NOMO-1 (cell line): Measurements from ENCODE around the gene SLC4A1.
A peak's percentile ranks its signal among the peaks of the same experiment; 100 is the strongest.
"Not testable (repeated sequence)": the region's sequence is repeated elsewhere in the genome, so short reads cannot be mapped to it uniquely, and the experiment has no call there.

Experiments
- DNase-seq, 2 experiments: peaks; one replicate each; lab custom pipeline; 2025; ENCODE audit not compliant: unreplicated experiment in 2 of 2; lab: John Stamatoyannopoulos, UW

SLC4A1 gene

GRCh38 chr17:44257815-44258760 lies 9.8 kb downstream of the SLC4A1 start:
- no peak for DNase-seq

- DNase-seq, result no peak
These were observed 11.3 kb downstream of the SLC4A1 start for GRCh38 chr17:44256671-44257070.

- DNase-seq, result no peak
These were observed 12.0 kb downstream of the SLC4A1 start for GRCh38 chr17:44255915-44256314.

GRCh38 chr17:44254361-44255095 lies 13.4 kb downstream of the SLC4A1 start:
- DNase-seq, result no peak

DNA sequence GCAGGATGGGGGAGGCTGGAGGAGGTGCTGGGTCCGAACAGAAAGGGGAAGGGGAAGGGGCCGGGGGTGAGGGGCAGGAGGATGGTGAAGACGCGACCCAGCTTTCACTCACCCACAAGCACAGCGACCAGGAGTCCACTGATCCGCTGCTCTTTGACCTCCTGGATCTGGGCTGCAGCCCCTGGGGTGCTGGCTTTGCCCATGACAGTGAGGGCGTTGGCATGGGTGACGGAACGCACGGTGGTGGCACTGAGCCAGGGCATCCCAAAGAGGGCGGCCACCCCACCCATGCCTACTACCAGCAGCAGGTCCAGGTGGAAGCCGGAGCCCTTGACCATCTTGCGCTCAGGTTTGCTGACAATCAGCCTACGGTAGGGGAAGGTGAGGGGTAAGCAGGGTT lies 14.9 kb downstream of the SLC4A1 start:
- DNase-seq, result no peak

DNA sequence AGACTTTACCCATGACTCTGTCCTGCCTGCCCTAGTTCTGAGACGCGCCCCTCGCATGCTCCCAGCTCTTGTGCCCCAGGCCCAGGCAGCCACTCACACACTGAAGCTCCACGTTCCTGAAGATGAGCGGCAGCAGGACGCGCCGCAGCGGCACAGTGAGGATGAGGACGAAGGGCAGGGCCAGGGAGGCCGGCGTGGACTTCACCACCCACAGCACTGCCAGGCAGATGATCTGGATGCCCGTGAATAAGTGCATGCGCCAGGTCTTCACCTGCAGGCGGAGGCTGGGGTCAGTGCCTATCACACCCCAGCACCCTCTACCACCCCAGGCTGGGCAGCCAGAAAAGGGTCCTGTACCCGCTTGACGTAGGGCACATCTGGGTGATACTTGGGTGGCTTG lies 16.9 kb downstream of the SLC4A1 start:
- DNase-seq, result no peak

GRCh38 chr17:44249501-44250246 lies 18.3 kb downstream of the SLC4A1 start:
- no peak for DNase-seq

DNA sequence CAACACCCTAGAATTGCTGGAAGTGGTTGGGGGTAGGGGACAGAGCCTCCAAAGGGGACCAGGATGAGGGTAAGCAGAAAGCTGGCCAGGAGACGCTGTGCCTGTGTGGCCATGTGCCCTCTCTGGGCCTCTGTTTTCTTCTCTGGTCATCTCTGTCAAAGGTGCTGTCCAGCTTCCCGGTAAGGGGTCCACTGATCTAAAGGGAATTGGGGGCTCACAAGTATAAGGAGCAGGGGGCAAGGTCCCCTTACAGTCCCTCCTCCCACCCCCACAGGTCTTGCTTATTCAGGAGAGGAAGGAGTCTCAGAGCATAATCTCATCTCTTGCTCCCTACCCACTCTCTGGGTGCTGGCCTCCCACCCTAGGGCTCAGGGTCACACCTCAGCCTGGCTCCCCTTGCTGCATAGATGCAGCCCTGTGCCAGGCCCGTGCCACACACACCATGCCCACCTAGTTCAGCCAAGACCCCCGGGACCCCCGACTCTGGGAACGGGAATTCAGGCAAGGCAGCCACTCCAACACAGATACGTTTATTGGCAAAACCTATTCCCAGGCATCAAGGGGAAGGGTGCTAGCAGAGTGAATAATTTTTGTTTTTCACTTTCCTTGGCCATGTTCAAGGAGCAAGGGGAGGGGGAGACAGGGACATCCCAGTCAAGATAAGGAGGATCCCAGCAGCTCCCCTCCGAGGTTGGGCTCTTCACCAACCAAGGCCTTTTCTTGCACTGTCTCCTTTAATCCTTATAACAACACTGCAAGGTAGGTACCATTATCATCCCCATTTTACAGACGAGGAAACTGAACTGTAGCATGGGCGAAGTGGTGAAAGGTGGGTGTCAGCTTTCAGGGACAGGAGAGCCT lies 19.8 kb downstream of the SLC4A1 start:
- no peak for DNase-seq

- DNase-seq, result no peak
These were observed 20.5 kb downstream of the SLC4A1 start for GRCh38 chr17:44247440-44247841.

GRCh38 chr17:44241106-44241624 lies 26.8 kb downstream of the SLC4A1 start:
- peak; percentile 71 to 84 for DNase-seq

GRCh38 chr17:44237886-44238285 lies 30.0 kb downstream of the SLC4A1 start:
- DNase-seq, result not testable (repeated sequence)

- DNase-seq, result no peak
These were observed 31.4 kb downstream of the SLC4A1 start for GRCh38 chr17:44236444-44236991.

- DNase-seq, result no peak
These were observed 32.4 kb downstream of the SLC4A1 start for GRCh38 chr17:44235583-44235936.

GRCh38 chr17:44233582-44233981 lies 34.4 kb downstream of the SLC4A1 start:
- no peak for DNase-seq

GRCh38 chr17:44232061-44232460 lies 35.9 kb downstream of the SLC4A1 start:
- DNase-seq, result no peak

GRCh38 chr17:44230140-44230539 lies 37.8 kb downstream of the SLC4A1 start:
- no peak for DNase-seq

DNA sequence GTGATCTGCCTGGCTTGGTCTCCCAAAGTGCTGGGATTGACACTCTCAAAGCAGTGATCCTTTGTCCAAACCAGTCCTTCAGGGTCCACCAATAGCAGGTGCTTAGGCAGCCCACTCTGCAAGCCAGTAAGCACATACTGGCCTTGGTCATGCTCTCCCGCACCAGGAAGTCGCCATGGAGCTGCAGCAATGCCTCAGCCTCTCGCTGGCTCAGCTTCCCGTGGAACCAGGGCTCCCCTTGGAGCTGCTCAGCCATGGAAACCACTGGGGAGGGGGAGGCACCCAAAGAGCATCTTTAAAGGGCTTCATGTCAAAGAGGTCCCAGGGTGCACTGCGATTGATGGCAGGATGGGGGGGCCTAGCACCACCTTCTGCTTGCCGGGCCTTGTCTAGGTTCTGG lies 38.8 kb downstream of the SLC4A1 start:
- no peak for DNase-seq

DNA sequence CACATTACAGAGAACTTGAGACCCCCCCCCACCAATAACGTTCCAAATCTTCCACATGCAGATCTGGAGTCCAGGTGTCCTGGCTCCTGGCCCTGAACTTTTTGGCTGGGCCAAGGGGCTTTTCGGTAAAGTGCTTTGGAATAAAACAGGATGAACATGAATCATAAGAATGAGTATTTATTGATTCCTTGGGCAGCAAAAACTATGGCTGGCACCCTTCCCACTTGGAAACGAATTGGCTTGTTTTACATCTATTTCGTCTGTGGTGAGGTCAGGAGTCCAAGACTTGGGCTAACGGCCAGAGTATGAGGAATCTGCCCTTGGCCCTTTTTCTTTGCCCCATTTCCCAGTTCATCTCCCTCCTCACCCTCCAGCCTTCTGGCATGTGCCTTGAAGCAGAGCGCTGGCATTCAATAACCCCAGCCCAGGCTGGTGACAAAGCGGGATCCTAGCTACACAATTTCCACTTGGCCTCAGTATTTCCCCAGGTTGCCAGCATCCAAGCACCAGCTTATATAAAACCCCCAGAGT lies 44.3 kb downstream of the SLC4A1 start:
- DNase-seq, result no peak

- DNase-seq, result peak; percentile 66 to 70
These were observed 45.6 kb downstream of the SLC4A1 start for GRCh38 chr17:44222112-44222869.
